AG10803 (cell line): ENCODE data around the gene FBXO30.

Source experiments
- DNase-seq: peaks from one replicate; pipeline ENCODE4 v3.0.0; 2010; ENCODE audit warnings: low read depth
- H3K4me3 ChIP-seq: 2 replicates; pipeline ENCODE4 v1.5.1; 2011; ENCODE audit warnings: mild to moderate bottlenecking, low read length, control low read depth
- CTCF ChIP-seq: conservative IDR thresholded peaks from 2 replicates; pipeline ENCODE4 v1.5.1; 2011; ENCODE audit warnings: mild to moderate bottlenecking, low read length, control low read depth, inconsistent platforms

FBXO30 gene

GRCh38 chr6:145787688-145788087 is 26.9 kb downstream of the FBXO30 start:
- no peak overlapping the region for H3K4me3 ChIP-seq
- no peak for TF ChIP-seq CTCF
- no peak for DNase-seq

- DNase-seq: no peak
- TF ChIP-seq CTCF: no peak
- H3K4me3 ChIP-seq: no peak overlapping the region
Measured at GRCh38 chr6:145784683-145785082, 29.9 kb downstream of the FBXO30 start.

GRCh38 chr6:145783796-145784195 is 30.8 kb downstream of the FBXO30 start:
- no peak for DNase-seq
- TF ChIP-seq CTCF: no peak
- H3K4me3 ChIP-seq: no peak overlapping the region

GRCh38 chr6:145772846-145773245 is 41.7 kb downstream of the FBXO30 start:
- H3K4me3 ChIP-seq: no peak overlapping the region
- DNase-seq: no peak
- no peak for TF ChIP-seq CTCF

- H3K4me3 ChIP-seq: no peak overlapping the region
- TF ChIP-seq CTCF: no peak
- no peak for DNase-seq
Measured at GRCh38 chr6:145765449-145765848, 49.1 kb downstream of the FBXO30 start.

GRCh38 chr6:145763742-145764141 is 50.9 kb downstream of the FBXO30 start:
- DNase-seq: no peak
- TF ChIP-seq CTCF: no peak
- no peak overlapping the region for H3K4me3 ChIP-seq

GRCh38 chr6:145761584-145761983 is 53.0 kb downstream of the FBXO30 start:
- no peak for TF ChIP-seq CTCF
- DNase-seq: no peak
- no peak overlapping the region for H3K4me3 ChIP-seq
